CD4-positive, alpha-beta T cell treated with Interleukin-6 for 4 hours (primary cell): Measurements from ENCODE around the gene WDFY3.
"Not testable (repeated sequence)": the region's sequence is repeated elsewhere in the genome, so short reads cannot be mapped to it uniquely, and the experiment has no call there.

Source experiments
- DNase-seq: peaks from one replicate; pipeline ENCODE4 v3.0.0-alpha.2; 2020; ENCODE audit warnings: mixed read lengths

WDFY3 gene

GRCh38 chr4:84697615-84698201 is 268.8 kb downstream of the WDFY3 start:
- DNase-seq: no peak

- DNase-seq: no peak
Observed at GRCh38 chr4:84697159-84697558, 269.3 kb downstream of the WDFY3 start.

GRCh38 chr4:84691800-84692199 is 274.7 kb downstream of the WDFY3 start:
- no peak for DNase-seq

- no peak for DNase-seq
Observed at GRCh38 chr4:84691170-84691691, 275.3 kb downstream of the WDFY3 start.

GRCh38 chr4:84690481-84690880 is 276.0 kb downstream of the WDFY3 start:
- no peak for DNase-seq

- DNase-seq: no peak
Observed at GRCh38 chr4:84689197-84689596, 277.3 kb downstream of the WDFY3 start.

GRCh38 chr4:84688605-84689004 is 277.9 kb downstream of the WDFY3 start:
- no peak for DNase-seq

- DNase-seq: no peak
Observed at GRCh38 chr4:84685105-84685504, 281.4 kb downstream of the WDFY3 start.

- no peak for DNase-seq
Observed at GRCh38 chr4:84684361-84684760, 282.1 kb downstream of the WDFY3 start.

GRCh38 chr4:84683064-84683850 is 283.2 kb downstream of the WDFY3 start:
- DNase-seq: no peak

GRCh38 chr4:84682661-84683060 is 283.8 kb downstream of the WDFY3 start:
- not testable (repeated sequence) for DNase-seq

- no peak for DNase-seq
Observed at GRCh38 chr4:84681486-84682274, 284.8 kb downstream of the WDFY3 start.

GRCh38 chr4:84680956-84681355 is 285.5 kb downstream of the WDFY3 start:
- no peak for DNase-seq

GRCh38 chr4:84678976-84679744 is 287.3 kb downstream of the WDFY3 start:
- no peak for DNase-seq

- DNase-seq: no peak
Observed at GRCh38 chr4:84677995-84678394, 288.5 kb downstream of the WDFY3 start.

GRCh38 chr4:84677093-84677492 is 289.4 kb downstream of the WDFY3 start:
- no peak for DNase-seq

GRCh38 chr4:84673475-84674240 is 292.8 kb downstream of the WDFY3 start:
- DNase-seq: no peak

- no peak for DNase-seq
Observed at GRCh38 chr4:84672177-84672576, 294.3 kb downstream of the WDFY3 start.

- DNase-seq: no peak
Observed at GRCh38 chr4:84669201-84669600, 297.3 kb downstream of the WDFY3 start.

GRCh38 chr4:84666439-84666838 is 300.1 kb downstream of the WDFY3 start:
- no peak for DNase-seq

GRCh38 chr4:84664767-84665166 is 301.7 kb downstream of the WDFY3 start:
- DNase-seq: not testable (repeated sequence)
